ENCODE data around the gene MED23.
A peak's percentile ranks its signal among the peaks of the same experiment; 100 is the strongest.

Gene MED23, protein sequence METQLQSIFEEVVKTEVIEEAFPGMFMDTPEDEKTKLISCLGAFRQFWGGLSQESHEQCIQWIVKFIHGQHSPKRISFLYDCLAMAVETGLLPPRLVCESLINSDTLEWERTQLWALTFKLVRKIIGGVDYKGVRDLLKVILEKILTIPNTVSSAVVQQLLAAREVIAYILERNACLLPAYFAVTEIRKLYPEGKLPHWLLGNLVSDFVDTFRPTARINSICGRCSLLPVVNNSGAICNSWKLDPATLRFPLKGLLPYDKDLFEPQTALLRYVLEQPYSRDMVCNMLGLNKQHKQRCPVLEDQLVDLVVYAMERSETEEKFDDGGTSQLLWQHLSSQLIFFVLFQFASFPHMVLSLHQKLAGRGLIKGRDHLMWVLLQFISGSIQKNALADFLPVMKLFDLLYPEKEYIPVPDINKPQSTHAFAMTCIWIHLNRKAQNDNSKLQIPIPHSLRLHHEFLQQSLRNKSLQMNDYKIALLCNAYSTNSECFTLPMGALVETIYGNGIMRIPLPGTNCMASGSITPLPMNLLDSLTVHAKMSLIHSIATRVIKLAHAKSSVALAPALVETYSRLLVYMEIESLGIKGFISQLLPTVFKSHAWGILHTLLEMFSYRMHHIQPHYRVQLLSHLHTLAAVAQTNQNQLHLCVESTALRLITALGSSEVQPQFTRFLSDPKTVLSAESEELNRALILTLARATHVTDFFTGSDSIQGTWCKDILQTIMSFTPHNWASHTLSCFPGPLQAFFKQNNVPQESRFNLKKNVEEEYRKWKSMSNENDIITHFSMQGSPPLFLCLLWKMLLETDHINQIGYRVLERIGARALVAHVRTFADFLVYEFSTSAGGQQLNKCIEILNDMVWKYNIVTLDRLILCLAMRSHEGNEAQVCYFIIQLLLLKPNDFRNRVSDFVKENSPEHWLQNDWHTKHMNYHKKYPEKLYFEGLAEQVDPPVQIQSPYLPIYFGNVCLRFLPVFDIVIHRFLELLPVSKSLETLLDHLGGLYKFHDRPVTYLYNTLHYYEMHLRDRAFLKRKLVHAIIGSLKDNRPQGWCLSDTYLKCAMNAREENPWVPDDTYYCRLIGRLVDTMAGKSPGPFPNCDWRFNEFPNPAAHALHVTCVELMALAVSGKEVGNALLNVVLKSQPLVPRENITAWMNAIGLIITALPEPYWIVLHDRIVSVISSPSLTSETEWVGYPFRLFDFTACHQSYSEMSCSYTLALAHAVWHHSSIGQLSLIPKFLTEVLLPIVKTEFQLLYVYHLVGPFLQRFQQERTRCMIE (N-terminal part only)

DNA sequence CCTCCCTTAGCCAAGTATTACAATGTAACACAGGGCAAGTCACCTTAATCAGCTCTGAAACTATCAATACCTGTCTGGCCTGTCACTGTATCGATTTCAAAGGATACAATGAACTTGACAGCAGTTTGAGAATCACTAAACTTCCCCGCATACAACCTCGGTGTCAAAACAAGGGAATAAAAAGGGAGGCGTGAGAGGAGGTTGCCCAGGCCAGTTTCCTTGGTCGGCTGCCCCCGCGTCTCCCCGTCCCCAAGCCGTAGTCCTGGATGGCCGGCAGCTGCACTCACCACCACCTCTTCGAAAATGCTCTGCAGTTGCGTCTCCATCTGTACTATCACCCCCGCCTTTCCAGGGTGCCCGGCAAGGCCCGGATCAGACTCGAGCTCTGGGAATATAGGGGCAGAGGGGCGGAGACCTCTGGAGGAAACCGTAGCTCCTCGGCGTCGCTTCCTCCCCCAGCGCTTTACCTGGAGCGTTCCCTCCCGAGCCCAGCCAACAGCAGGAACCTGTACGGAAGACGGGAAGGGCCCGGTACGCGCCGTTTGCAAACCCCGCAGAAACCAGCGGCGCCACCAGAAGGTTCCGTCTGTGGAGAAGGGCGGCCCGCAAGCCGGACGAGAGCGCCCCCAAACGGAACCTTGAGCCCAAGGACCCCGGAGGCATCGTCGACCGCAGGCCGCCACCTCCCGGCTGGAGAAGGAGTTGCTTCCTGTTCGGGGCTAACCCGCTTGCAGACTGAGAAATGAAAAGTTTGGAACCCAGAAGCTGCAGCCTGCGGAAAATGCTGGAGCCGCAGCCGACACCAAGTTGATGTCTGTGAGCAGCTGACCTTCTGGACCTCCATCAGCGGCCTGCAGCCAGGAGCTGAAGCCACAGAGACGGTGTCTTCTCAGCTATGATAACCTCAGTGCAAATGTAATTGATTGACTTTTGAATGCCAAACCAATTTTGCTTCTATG is at the start of gene MED23:
Gene MED23 (minus strand): TSS at position 519 of the 959 bp plus-strand sequence. CDS start 193 bp downstream, at position 326.
- DNase-seq (ENCODE audit: low read depth): peak; percentile 96

DNA sequence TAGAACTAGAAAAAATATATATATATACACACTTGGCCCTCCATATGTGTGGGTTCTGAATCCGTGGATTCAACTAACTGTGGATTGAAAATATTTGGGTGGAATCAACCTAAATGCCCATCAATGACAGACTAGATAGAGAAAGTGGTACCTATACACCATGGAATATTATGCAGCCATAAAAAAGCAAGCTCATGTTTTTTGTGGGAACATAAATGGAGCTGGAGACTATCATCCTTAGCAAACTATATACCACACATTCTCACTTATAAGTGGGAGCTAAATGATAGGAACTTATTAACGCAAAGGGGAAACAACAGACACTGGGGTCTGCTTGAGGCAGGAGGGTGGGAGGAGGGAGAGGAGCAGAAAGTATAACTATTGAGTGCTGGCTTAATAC is 45.1 kb upstream of the MED23 start:
- no peak for DNase-seq (ENCODE audit: low read depth)

DNA sequence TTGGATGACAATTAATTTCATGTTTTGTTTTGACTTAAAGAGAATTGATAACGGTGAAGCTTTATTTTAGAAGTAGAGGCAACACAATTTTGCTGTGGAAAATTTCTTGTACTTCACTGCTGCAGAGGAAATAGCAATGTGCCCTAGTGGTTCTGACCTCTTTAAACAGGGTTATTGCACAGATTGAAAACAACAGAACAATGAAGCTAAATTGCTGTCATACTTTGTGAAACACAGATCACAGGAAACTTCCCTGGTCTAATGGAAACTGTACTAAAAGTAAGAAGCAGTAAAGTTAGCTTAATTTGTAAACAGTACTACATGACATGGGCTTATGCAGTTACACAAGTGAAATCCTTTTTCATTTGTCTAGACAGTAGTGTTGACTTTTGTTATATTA is 41.8 kb upstream of the MED23 start:
- DNase-seq (ENCODE audit: low read depth): no peak

DNA sequence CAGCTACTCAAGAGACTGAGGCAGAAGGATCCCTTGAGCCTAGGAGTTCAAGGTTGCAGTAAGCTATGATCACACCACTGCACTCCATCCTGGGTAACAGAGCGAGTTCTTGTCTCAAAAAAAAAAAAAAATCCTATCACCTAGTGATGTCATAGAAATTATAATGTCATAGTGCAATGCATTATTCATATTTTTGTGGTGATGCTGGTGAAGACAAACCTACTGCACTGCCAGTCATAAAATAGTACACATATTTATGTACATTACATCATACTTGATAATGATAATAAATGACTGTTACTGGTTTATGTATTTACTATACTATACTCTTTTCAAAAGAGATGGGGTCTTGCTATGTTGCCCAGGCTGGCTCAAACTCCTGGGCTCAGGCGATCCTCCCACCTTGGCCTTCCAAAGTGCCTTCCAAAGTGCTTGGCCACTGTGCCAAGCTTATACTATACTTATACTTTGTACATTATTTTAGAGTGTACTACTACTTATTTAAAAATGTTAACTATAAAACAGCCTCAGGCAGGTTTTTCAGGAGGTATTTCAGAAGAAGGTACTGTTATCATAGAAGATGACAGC is 35.6 kb upstream of the MED23 start:
- no peak for DNase-seq (ENCODE audit: low read depth)

DNA sequence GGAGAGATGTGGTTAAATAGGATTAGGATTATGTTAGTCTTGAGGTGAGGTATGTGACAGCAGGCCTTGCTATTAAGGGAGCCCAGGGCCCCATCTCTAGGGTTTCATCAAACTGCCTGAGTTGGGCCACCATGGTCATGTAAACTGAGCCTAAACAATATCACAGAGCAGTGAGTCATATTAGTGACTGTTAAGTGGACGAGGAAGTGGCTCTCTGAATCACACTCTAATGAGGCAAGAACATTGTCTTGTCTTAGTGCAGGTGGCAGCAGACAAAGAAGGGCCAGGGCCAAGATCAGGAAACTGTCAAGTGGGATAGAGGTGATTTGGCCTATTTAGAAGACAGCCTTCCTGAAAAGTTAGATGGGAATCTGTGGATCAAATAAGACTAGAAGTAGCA is 32.2 kb upstream of the MED23 start:
- DNase-seq (ENCODE audit: low read depth): no peak

DNA sequence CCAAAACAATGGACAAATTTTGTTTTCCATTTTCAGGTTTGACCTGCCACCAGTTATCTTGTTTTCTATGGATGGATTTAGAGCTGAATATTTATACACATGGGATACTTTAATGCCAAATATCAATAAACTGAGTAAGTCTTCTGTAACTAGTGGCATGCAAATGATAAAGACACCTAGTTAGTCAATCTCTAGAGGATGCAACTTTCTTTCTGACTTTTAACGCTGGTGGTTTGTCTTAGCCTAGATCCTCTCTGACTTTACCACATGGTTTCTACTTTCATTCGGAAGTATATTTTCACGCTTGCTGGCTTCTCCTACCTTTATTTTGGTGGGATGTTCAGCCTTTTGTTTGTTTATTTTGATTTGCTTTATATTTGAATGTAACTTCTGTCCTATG is 30.2 kb upstream of the MED23 start:
- DNase-seq (ENCODE audit: low read depth): no peak

DNA sequence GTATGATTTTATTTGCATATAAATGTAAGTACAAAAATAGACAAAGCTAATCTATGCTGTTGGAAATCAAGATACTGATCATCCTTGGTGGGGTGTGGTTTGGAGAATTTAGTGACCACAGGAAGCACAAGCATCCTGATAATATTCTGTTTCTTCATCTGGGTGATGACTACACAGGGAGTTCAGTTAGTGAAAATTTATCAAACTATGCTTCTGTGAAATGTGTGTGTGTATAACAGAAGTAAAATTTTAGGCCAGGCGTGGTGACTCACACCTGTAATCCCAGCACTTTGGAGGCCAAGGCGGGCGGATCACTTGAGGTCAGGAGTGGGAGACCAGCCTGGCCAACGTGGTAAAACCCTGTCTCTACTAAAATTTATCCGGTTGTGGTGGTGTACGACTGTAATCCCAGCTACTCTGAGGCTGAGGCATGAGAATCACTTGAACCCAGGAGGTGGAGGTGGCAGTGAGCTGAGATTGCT is 29.6 kb upstream of the MED23 start:
- no peak for DNase-seq (ENCODE audit: low read depth)

DNA sequence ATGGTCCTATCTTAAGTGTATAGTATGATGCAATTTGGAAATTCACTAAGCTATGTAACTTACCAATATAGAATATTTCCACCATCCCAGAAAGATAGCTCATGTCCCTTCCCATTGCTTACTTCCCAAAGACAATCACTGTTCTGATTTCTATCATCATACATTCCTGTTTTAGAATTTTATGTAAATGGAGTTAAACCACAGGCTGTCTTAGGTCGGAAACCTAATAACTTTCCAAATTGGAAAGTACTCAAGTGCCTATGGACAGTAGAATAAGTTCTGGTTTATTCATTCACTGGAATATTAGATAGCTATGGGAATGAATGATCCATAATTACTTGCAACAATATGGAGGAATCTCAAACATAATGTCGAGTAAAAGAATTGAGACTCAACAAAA is 29.2 kb upstream of the MED23 start:
- DNase-seq (ENCODE audit: low read depth): no peak

DNA sequence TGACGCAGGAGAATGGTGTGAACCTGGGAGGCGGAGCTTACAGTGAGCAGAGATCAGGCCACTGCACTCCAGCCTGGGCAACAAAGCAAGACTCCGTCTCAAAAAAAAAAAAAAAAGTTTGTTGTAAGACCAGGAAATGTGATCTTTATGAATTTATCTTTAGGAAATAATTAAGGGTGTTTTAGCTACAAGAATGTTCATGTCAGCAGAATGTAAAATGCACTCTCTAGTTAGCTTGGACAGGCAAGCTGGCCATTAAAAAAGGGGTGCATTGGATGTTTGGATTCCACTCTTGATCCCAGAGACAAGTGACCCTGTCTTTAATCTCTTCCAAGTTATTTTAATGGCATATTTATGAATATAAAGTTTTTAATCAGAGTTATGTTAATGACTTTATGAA is 28.6 kb upstream of the MED23 start:
- DNase-seq (ENCODE audit: low read depth): no peak

DNA sequence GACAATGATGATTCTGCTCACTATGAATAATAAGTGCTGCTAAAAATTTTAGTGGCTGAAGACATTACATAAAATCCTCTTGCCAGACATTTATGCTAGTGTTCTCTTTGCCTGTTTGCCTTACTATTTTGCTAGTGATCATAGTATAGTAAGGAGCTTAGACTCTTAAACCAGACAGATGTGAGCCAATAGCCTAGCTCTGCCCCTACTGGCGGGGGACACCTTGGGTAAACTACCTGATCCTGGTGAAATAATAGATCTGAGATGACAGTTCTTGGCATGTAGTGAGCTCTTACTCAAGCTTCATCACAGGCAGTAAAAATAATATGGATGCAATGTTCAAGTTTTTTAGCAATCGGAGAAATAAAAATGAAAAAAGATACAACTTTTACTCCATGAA is 27.9 kb upstream of the MED23 start:
- no peak for DNase-seq (ENCODE audit: low read depth)

DNA sequence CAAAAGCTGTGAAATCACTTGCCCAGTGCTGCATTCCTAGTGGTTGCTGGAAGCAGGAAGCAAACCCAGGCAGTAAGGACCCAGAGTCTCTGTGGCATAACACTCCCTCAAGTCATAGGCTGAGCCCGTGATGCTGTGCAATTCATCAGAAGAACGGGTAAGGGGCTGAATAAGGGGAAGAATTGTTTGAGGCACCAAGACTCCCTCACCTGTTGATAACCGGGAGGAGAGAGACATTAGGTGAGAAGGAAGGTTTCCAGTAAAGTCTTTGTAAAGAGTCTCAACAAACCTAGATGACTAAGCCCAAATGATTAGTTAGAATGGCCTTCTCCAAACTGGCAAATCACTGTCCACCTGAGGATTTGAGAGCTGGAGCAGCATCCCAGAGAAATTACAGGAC is 27.3 kb upstream of the MED23 start:
- no peak for DNase-seq (ENCODE audit: low read depth)

DNA sequence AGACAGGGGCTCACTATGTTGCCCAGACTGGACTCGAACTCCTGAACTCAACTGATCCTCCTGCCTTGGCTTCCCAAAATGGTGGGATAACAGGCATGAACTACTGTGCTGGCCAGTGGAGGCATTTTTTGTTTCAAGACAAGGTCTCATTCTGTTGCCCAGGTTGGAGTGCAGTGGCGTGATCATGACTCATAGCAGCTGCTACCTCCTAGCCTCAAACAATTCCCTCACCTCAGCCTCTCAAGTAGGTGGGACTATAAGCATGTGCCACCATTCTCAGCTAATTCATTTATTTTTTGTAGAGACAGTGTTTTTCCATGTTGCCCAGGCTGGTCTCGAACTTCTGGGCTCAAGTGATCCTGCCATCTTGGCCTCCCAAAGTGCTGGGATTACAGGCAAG is 26.3 kb upstream of the MED23 start:
- no peak for DNase-seq (ENCODE audit: low read depth)

DNA sequence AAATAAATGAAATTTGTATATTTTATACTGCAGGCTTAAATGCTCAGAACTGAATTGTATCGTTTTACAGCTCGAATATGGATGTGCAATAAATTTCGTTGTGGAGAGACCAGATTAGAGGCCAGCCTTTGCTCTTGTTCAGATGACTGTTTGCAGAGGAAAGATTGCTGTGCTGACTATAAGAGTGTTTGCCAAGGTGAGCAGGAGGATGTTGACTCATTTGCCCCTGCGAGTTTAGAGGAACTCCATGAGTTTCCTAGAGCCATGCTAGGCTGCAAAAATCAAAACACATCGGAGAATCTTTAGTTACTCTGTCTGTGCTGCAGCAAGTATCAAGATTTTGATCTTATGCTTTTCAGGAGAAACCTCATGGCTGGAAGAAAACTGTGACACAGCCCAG is 24.4 kb upstream of the MED23 start:
- no peak for DNase-seq (ENCODE audit: low read depth)

DNA sequence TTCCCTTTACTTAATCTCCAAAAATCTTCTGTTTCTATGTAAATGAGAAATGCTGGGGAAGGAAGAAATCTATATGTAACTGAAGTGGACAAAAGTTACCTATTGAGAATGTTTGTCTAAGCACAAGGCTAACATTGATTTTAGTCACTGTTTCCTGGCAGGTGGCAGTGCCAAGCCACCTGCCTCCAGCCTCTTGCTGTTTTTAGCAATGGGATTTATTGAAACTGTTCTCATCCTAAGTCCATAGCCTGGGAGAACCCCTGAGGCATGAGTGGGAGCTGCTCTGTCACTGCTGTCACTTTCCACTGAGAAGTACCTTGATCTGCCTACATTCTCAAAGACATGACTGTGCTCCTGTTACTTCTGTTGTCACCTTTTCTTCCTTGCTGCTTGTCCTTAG is 23.7 kb upstream of the MED23 start:
- no peak for DNase-seq (ENCODE audit: low read depth)

DNA sequence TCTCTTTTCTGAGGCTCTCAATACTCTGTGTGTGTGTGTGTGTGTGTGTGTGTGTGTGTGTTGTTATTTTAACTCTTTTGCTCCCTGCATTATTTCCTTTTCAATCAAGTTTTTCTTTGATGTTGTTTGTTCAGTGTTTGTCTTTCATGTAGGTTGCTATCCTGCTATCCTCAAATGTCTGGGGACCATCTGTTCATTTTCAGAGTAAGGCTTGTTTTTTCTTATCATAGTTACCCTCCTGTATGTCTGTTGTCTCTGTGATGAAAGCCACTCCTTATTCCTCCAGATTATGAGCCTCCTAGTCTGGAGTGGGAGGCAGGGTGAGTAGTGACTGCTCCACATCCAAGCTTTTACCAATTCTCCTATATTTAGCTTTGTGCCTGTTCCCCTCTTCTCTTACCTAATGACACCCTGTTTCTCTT is 18.2 kb upstream of the MED23 start:
- DNase-seq (ENCODE audit: low read depth): no peak

DNA sequence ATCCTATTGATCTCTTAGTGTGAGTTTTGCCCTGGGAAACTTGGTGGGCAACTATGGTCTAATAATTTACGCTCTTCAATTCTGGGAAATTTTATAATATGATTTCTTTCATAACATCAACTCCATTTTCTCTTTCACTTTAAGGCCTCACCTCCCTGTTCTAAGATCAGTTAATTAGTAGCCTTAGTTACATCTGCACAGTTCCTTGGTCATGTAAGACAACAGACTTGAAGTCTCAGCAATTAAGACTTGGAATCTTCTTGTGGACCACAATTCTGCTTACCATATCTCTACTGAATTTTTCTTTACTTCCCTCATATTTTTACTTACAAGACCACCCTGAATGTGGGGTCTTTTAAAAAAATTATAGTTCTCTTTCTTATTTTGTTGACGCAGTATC is 17.8 kb upstream of the MED23 start:
- DNase-seq (ENCODE audit: low read depth): no peak

DNA sequence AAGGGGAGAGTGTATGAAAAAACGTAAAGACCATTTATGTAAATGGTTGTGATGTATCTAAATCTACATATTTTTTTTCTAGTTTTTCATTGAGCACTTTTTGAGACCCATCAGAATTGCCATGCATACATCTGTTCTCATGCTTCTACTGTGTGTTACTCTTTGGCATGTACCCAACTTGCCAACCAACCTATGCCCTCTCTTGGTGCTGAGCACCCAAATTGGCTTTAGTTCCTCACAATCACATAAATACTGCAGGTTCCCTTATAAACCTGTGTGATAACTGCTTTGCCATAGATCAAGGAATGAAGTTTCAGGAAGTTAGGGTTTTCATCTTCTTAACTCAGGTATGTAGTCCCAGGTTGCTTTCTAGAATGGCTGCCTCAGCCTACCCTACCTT is 16.9 kb upstream of the MED23 start:
- no peak for DNase-seq (ENCODE audit: low read depth)

DNA sequence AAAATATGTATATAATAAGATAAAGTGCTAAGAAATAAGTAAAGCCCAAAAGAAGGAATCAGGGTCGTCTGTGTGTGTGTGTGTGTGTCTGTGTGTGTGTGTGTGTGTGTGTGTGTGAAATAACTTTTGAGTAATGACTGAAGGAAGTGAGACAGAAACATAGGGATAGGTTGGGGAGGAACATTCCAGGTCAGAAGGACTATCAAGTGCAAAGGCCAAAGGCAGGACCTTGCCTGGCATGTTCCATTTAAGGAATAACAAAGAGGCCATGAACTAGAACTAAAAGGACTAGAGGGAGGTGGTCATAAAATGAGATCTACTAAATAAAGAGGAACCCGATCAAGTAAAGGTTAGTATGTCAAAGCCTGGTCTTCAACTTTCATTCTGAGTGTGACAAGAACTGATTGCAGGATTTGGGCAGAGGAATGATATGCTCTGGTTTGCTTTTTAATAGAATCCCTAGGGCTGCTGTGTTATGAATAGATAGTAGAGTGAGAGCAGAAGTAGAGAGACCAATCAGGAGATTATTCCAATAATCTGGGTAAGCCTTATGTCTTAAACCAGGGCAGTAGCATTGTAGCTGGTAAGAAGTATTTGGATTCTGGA is 15.9 kb upstream of the MED23 start:
- no peak for DNase-seq (ENCODE audit: low read depth)

DNA sequence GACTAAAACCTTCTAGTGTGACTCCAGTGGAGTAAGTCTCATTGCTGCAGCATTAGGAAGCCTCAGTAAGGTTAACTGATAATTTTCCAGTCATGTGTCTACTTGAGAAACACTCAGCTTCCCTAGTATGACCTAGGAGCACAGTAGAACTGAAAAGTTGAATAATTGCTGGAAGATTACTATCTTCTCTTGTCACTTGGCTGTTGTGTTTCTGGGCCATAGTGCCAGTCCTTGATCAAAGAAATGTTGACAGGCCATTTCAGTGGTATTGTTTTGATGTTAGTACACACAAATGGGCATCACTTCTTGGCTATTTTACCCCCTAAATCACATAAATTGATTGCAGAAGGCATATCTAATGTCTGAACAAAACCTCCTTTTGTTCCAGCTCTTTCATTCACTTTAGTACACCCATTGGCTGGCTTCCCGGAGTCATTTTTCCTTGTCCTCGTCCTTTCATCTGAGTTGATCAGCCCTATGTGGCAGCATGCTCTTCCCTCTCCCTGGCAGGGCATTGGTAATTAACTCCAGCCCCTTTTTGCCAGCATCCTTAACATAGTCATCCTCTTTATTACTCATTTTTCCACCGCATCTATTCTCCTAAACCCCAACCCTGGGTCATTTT is 15.1 kb upstream of the MED23 start:
- DNase-seq (ENCODE audit: low read depth): no peak

DNA sequence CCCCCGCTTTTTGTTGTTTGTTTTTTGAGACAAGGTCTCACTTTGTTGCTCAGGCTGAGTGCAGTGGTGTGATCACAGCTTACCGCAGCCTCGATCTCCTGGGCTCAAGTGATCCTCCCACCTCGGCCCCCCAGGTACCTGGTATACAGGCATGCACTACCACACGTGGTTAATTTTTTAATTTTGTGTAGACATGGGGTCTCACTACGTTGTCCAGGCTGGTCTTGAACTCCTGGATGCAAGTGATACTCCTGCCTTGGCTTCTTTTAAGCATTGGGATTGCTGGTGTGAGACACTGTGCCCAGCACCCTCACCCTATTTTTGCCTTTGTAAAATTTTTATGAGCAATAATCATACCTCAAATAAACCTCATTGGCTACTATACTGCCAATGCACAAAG is 14.5 kb upstream of the MED23 start:
- no peak for DNase-seq (ENCODE audit: low read depth)
